Raji (cell line): ENCODE results near the gene SIRPB2.

Experiments
- POLR2A ChIP-seq: IDR thresholded peaks from 2 replicates; pipeline ENCODE4 v1.6.1; 2011; ENCODE audit warnings: low read depth, low read length, control low read depth; ENCODE audit not compliant: insufficient read depth

Gene SIRPB2

DNA sequence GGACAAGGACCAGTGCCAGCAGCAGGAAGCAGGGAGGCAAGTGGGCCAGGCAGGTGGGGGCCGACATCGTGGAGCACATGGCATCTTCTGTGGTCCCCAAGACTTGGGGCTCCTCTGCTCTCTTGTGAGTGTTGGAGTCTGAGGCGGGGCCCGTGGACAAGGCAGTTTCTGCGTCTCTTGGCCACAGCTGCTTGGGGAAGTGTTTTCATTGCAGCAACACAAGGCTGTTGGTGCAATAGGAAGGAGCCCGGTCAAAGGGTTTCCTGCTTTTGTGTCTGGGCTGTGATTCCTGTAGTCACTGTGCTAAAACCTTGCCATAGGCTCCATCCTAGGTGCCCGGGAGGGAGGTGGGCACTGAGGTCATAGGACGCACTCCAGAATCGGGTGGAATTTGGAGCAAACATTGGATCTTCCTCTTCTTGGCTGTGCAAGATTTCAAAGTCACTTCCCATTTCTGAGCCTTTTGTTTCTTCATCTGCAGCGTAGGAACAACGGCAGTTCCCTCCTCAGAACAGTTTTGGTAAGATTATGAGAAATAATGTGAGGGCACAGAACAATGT is at the start of gene SIRPB2:
Gene SIRPB2, minus strand, starts transcription at position 140 of the 560 bp plus-strand sequence. Its CDS starts 61 bp downstream, at position 79.
- TF ChIP-seq POLR2A = no peak

- no peak for TF ChIP-seq POLR2A
Measured at GRCh38 chr20:1539816-1540419, 48.7 kb upstream of the SIRPB2 start.

- TF ChIP-seq POLR2A = no peak
Measured at GRCh38 chr20:1538655-1539054, 47.4 kb upstream of the SIRPB2 start.

GRCh38 chr20:1537731-1538058 is 46.5 kb upstream of the SIRPB2 start:
- no peak for TF ChIP-seq POLR2A

DNA sequence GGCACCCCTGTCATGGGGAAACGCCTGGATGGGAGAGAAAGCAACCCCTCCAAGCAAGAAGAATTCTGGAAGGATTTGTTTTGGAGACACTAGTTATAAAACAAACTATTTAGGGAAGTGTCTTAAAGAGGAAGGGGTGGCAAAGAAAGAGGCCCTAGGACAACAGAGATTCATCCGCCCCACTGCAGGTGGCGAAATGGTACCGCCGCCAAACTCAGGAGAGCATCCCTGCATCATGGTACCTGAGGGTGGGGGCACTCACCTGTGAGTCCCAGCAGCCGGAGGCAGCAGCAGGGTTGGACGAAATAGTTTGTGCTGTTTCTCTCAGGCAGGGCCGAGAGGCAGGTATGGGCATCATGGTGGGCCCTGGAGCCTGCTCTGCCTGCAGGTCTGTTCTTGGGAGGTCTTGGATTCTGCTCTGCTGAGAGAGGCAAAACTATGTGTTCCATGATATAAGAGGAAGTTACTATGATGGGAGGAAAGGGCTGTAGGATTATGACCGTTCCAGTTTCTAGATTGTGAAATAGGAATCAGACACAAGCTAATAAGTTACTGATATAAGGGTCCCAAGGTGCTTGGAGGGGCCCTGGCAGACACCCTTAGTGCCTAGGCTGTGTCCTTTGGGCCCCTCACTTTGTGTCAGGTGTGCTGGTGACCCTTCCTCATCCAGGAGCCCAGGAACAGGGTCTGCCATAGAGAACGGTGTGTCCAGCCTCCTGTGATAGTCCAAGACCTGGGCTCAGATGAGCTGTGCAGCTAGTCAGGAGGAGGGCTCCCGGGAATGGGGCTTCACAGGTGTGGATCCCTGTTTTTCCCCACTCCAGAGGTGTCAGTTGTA is 45.9 kb upstream of the SIRPB2 start:
- TF ChIP-seq POLR2A = no peak

- no peak for TF ChIP-seq POLR2A
Measured at GRCh38 chr20:1535420-1536175, 44.4 kb upstream of the SIRPB2 start.

- no peak for TF ChIP-seq POLR2A
Measured at GRCh38 chr20:1534526-1534925, 43.3 kb upstream of the SIRPB2 start.

GRCh38 chr20:1533059-1533458 is 41.8 kb upstream of the SIRPB2 start:
- TF ChIP-seq POLR2A = no peak

GRCh38 chr20:1528811-1529210 is 37.6 kb upstream of the SIRPB2 start:
- no peak for TF ChIP-seq POLR2A

- TF ChIP-seq POLR2A = no peak
Measured at GRCh38 chr20:1527923-1528322, 36.7 kb upstream of the SIRPB2 start.

DNA sequence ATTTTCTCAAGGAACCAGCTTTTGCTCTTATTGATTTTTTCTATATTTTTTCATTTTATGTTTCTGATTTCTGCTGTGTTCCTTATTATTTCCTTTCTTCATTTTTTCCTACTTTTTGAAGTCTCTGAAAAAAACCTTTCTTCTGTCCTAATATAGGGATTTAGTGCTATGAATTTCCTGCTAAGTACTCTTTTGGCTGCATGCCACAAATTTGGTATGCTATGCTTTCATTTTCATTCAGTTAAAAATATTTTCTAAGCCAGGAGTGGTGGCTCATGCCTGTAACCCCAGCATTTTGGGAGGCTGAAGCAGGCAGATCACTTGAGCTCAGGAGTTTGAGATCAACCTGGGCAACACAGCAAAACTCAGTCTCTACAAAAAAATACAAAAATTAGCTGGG is 35.7 kb upstream of the SIRPB2 start:
- TF ChIP-seq POLR2A = no peak

GRCh38 chr20:1526310-1526709 is 35.1 kb upstream of the SIRPB2 start:
- TF ChIP-seq POLR2A = no peak

GRCh38 chr20:1524004-1524403 is 32.8 kb upstream of the SIRPB2 start:
- no peak for TF ChIP-seq POLR2A

DNA sequence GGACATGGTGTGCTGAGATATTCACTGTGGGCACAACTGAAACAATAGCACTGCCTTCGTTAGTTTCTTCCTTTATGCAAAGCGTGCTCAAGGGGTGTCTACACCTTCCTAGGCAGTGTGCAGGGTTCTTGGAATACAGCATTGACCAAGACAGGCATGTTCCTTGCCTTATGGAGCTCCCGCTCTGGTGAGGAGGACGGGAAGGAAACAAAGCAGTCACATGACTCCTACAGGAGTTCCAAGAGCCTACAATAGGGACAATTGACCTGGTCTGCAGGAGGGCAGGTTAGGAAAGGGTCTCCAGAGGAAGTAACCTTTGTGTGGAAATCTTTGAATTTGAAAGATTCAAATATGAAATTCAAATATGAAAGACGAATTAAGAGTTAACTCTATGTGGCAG is 25.8 kb upstream of the SIRPB2 start:
- TF ChIP-seq POLR2A = no peak

- TF ChIP-seq POLR2A = no peak
Measured at GRCh38 chr20:1513801-1514200, 22.6 kb upstream of the SIRPB2 start.

GRCh38 chr20:1509237-1509636 is 18.0 kb upstream of the SIRPB2 start:
- TF ChIP-seq POLR2A = no peak
